Panc1 (cell line): ENCODE measurements around the gene MRPS11. TPM values are rescaled to one million over a fixed set of nuclear protein-coding genes. Genes with fewer than 3 reads are reported as not detected.
"Not testable (repeated sequence)": the region's sequence is repeated elsewhere in the genome, so short reads cannot be mapped to it uniquely, and the experiment has no call there.

ENCODE experiments used
- ATAC-seq: fragments of 200-7000 bp; cut with Tn5 transposase; 2 replicates; pipeline ENCODE4 v1.9.1; 2020; ENCODE audit warnings: mild to moderate bottlenecking, moderate library complexity
- BruUV-seq: library from RNA; stranded (reverse); fragments of 400-500 nt; replicated peaks from 2 replicates; lab custom pipeline; 2021; lab: Mats Ljungman, UMichigan
- CTCF ChIA-PET: fragments of 300-600 bp; sonication (Branson Sonifier 250); formaldehyde crosslinking; loops from one replicate; lab custom pipeline; 2022; ENCODE audit warnings: antibody characterized with exemption; lab: Charles Lee
- POLR2A ChIA-PET: fragments of 300-600 bp; sonication (Branson Sonifier 250); formaldehyde crosslinking; loops from one replicate; lab custom pipeline; 2022; ENCODE audit warnings: antibody characterized with exemption; lab: Charles Lee
- DNase-seq: peaks from one replicate; pipeline ENCODE4 v3.0.0-alpha.2; 2010; ENCODE audit warnings: low read depth, low spot score
- H3K27ac ChIP-seq: 2 replicates; pipeline ENCODE4 v1.5.1; 2011; ENCODE audit warnings: mild to moderate bottlenecking, low read length, inconsistent platforms
- H3K27me3 ChIP-seq: fragments of 200-500 bp; sonication (Bioruptor generic); 2 replicates; pipeline ENCODE4 v1.6.0; 2014; ENCODE audit warnings: low read length, inconsistent platforms; ENCODE audit not compliant: control insufficient read depth, insufficient read depth
- H3K36me3 ChIP-seq: fragments of 200-500 bp; sonication (Bioruptor generic); 2 replicates; pipeline ENCODE4 v1.5.1; 2014; ENCODE audit warnings: inconsistent platforms, mild to moderate bottlenecking, low read length, moderate library complexity; ENCODE audit not compliant: control insufficient read depth, insufficient read depth
- H3K4me1 ChIP-seq: 2 replicates; pipeline ENCODE4 v1.5.1; 2011; ENCODE audit warnings: inconsistent platforms, mild to moderate bottlenecking, low read length, moderate library complexity; ENCODE audit not compliant: control insufficient read depth, insufficient read depth
- H3K4me3 ChIP-seq, 2 experiments: 2 replicates each; pipeline ENCODE4 v1.5.1; 2011 to 2012; ENCODE audit warnings: low read depth in 2 of 2, low read length in 2 of 2, mild to moderate bottlenecking in 2 of 2, inconsistent platforms in 1 of 2, moderate library complexity in 1 of 2
- H3K9me3 ChIP-seq: fragments of 200-500 bp; sonication (Bioruptor generic); 2 replicates; pipeline ENCODE4 v1.5.1; 2014; ENCODE audit warnings: low read depth, mild to moderate bottlenecking, inconsistent platforms, low read length, moderate library complexity; ENCODE audit not compliant: control insufficient read depth, insufficient read depth
- CTCF ChIP-seq: fragments of 450-650 bp; IDR thresholded peaks from 2 replicates; pipeline ENCODE4 v1.5.1; 2017; ENCODE audit warnings: mild to moderate bottlenecking
- POLR2AphosphoS5 ChIP-seq: IDR thresholded peaks from 2 replicates; pipeline ENCODE4 v1.6.1; 2012; ENCODE audit warnings: mild to moderate bottlenecking, low read depth, low read length, moderate library complexity
- SIN3A ChIP-seq: IDR thresholded peaks from 2 replicates; pipeline ENCODE4 v1.6.1; 2012; ENCODE audit warnings: low read depth, mild to moderate bottlenecking, low read length, moderate library complexity, borderline replicate concordance; ENCODE audit not compliant: insufficient read depth
- TCF7L2 ChIP-seq: IDR thresholded peaks from 2 replicates; pipeline ENCODE4 v1.6.1; 2011; ENCODE audit warnings: mild to moderate bottlenecking, low read depth, low read length, inconsistent platforms
- in situ Hi-C: cut with HindIII; loops from 2 replicates; pipeline ENCODE4 v1.10.0; 2016; ENCODE audit warnings: low sequenced_read_pairs, low pct_unique_long_range_greater_than_20kb
- intact Hi-C: fragments of 100-400 bp; cut with micrococcal nuclease; formaldehyde crosslinking; loops from one replicate; pipeline ENCODE4 v1.10.0; 2022; ENCODE audit not compliant: unreplicated experiment
- total RNA-seq: library from RNA; stranded (reverse); gene quantifications from one replicate; pipeline ENCODE4 v1.2.1, GENCODE V29; 2021; ENCODE audit not compliant: unreplicated experiment
- TF ChIP-seq, protein P1 (sequence below), 2 experiments: IDR thresholded peaks; 2 replicates each; pipeline ENCODE4 v1.6.1; 2011 to 2012; ENCODE audit warnings: low read depth in 2 of 2, control low read depth in 1 of 2, low read length in 1 of 2, mild to moderate bottlenecking in 1 of 2, moderate library complexity in 1 of 2; ENCODE audit not compliant: insufficient read depth in 1 of 2

Gene MRPS11
- total RNA-seq, 1 experiment from 2014 or later, result 76.9 TPM

DNA sequence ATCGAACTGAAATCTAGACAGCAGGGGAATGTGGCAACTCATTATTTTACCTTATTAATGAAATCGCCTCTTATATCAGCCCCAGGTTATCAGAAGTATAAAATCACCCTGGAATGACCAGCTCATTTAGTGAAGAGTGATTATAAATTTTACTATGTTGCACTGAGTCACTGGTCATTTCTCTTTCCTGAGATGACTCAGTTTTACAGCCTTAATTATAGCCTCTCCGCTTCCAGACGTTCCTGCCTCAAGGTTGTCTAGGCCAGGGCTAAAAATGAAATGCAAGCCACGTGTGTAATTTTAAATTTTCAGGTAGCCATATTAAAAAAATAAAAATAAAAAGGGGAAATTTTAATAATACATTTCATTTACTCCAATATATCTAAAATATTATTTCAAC, 45.7 kb downstream of the MRPS11 start:
- H3K27ac ChIP-seq, result no peak overlapping the region
- no peaks in the 10 kb centered on the region for H3K9me3 ChIP-seq
- TF ChIP-seq POLR2AphosphoS5 (no peak), CTCF (no peak), SIN3A (no peak), TCF7L2 (no peak)
- TF ChIP-seq, protein P1, sequence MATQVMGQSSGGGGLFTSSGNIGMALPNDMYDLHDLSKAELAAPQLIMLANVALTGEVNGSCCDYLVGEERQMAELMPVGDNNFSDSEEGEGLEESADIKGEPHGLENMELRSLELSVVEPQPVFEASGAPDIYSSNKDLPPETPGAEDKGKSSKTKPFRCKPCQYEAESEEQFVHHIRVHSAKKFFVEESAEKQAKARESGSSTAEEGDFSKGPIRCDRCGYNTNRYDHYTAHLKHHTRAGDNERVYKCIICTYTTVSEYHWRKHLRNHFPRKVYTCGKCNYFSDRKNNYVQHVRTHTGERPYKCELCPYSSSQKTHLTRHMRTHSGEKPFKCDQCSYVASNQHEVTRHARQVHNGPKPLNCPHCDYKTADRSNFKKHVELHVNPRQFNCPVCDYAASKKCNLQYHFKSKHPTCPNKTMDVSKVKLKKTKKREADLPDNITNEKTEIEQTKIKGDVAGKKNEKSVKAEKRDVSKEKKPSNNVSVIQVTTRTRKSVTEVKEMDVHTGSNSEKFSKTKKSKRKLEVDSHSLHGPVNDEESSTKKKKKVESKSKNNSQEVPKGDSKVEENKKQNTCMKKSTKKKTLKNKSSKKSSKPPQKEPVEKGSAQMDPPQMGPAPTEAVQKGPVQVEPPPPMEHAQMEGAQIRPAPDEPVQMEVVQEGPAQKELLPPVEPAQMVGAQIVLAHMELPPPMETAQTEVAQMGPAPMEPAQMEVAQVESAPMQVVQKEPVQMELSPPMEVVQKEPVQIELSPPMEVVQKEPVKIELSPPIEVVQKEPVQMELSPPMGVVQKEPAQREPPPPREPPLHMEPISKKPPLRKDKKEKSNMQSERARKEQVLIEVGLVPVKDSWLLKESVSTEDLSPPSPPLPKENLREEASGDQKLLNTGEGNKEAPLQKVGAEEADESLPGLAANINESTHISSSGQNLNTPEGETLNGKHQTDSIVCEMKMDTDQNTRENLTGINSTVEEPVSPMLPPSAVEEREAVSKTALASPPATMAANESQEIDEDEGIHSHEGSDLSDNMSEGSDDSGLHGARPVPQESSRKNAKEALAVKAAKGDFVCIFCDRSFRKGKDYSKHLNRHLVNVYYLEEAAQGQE (IDR thresholded peaks at IDR 0.05; ENCODE audit: insufficient read depth in 1 of 2, low read depth in 2 of 2, low read length in 1 of 2), result no peak
- no peaks in the 10 kb centered on the region for H3K4me1 ChIP-seq
- no peak overlapping the region for H3K4me3 ChIP-seq
- no TSS peak for BruUV-seq
- DNase-seq, result no peak
- no peak for ATAC-seq
- H3K27me3 ChIP-seq, result no peaks in the 10 kb centered on the region
- H3K36me3 ChIP-seq, result no peaks in the 10 kb centered on the region
- in situ Hi-C loops, result no loop called here
- intact Hi-C loops, result no loop called here
- ChIA-PET CTCF (no interaction called here), POLR2A (no interaction called here)

- Histone ChIP-seq H3K27ac (no peak overlapping the region), H3K9me3 (no peaks in the 10 kb centered on the region), H3K4me1 (no peaks in the 10 kb centered on the region), H3K4me3 (no peak overlapping the region), H3K36me3 (no peaks in the 10 kb centered on the region), H3K27me3 (no peaks in the 10 kb centered on the region)
- in situ Hi-C loops, result no loop called here
- ATAC-seq, result no peak
- ChIA-PET CTCF (no interaction called here), POLR2A (no interaction called here)
- intact Hi-C loops, result no loop called here
- TF ChIP-seq POLR2AphosphoS5, result no peak
- TF ChIP-seq, protein P1 (IDR thresholded peaks at IDR 0.05; ENCODE audit: insufficient read depth in 1 of 2, low read depth in 2 of 2, low read length in 1 of 2), result no peak
- TF ChIP-seq CTCF, result no peak
- TF ChIP-seq TCF7L2, result no peak
- no peak for TF ChIP-seq SIN3A
- no TSS peak for BruUV-seq
- no peak for DNase-seq
Measured at GRCh38 chr15:88518903-88519302, 51.4 kb downstream of the MRPS11 start.

- intact Hi-C loops, H3K27me3 ChIP-seq, H3K27ac ChIP-seq, CTCF ChIA-PET, DNase-seq, H3K4me3 ChIP-seq, in situ Hi-C loops, ATAC-seq, H3K9me3 ChIP-seq, H3K4me1 ChIP-seq, H3K36me3 ChIP-seq, POLR2A ChIA-PET, BruUV-seq: not testable (repeated sequence)
Measured at GRCh38 chr15:88524094-88524493, 56.6 kb downstream of the MRPS11 start.
